HG03159 (cell line): ENCODE results near the gene ZNF586.
"Not testable (repeated sequence)": the region's sequence is repeated elsewhere in the genome, so short reads cannot be mapped to it uniquely, and the experiment has no call there.

Experiments used
- ATAC-seq: cut with Tn5 transposase; IDR thresholded peaks from one replicate; pipeline ENCODE4 v1.9.1; 2021; ENCODE audit warnings: mild to moderate bottlenecking, moderate library complexity; ENCODE audit not compliant: unreplicated experiment

Gene ZNF586

GRCh38 chr19:57821501-57821900, 52.0 kb downstream of the ZNF586 start:
- ATAC-seq = not testable (repeated sequence)

GRCh38 chr19:57823155-57823554, 53.7 kb downstream of the ZNF586 start:
- ATAC-seq = not testable (repeated sequence)

DNA sequence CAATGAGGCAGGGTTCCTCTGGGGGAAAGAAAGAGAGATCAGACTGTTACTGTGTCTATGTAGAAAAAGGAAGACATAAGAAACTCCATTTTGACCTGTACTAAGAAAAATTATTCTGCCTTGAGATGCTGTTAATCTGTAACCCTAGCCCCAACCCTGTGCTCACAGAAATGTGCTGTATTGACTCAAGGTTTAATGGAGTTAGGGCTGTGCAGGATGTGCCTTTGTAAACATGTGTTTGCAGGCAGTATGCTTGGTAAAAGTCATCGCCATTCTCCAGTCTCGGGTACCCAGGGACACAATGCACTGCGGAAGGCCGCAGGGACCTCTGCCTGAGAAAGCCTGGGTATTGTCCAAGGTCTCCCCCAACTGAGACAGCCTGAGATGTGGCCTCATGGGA, 54.1 kb downstream of the ZNF586 start:
- not testable (repeated sequence) for ATAC-seq

- no peak for ATAC-seq
These were observed 56.0 kb downstream of the ZNF586 start for GRCh38 chr19:57825511-57825910.

- no peak for ATAC-seq
These were observed 59.8 kb downstream of the ZNF586 start for GRCh38 chr19:57829316-57829715.

DNA sequence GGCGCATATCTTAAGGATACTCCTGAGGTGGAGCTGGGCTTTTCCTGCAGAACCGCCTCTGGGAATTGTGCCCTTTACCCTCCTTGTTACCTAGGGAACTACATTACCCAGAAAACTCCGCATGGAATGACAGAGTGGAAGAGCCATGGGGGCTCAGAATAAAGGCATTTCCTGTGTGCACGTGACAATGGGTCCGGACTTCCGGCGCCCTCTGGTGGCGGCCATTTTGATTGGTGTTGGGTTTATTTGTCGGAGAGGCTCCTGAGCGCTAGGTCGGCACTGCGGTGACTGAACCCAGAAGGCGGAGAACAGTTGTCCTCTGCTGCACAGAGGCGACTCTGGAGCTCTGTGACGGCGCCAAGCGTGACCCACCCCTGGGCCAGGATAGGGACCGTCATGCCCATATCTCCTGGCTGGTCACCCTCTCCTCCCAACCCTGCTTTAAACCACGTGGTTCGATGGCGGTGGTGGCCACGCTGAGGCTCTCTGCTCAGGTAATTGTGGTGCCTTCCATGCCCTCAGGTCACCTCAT, 60.7 kb downstream of the ZNF586 start, which contains the start of gene ZNF587B:
Gene ZNF587B (plus strand): TSS at position 229 of the 532 bp plus-strand sequence. CDS start 230 bp downstream, at position 459.
- ATAC-seq = no peak
